ENCODE results near the gene PNCK.

Gene PNCK

DNA sequence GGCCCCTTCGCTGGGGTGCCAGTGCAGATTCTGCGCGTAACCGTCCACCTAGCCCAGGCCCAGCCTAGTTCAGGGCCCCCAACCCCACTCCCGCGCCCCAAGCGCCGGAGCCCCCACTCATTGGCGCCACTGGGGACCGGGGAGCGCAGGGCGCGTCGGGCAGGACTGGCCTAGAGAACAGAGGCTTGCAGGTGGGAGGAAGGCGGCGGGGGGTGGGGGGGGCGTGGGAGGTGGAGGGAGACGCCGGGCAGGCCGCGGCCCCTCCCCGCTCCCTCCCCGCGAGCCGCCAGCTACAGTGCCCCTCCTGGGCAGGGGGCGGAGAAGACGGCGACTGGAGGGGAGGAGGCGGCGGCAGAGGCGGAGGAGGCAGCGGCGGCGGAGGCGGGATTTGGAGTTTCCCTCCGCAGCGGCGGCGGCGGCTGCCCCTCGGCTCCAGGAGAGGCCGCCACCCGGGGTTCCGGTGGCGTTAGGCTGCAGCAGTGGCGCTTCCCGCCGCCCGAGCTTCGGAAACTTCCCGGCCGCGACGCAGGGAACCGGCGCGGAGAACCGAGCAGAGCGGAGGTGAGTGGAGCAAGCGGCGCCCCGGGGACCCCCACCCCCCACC, 31.5 kb downstream of the PNCK start:
- no peak for DNase-seq

DNA sequence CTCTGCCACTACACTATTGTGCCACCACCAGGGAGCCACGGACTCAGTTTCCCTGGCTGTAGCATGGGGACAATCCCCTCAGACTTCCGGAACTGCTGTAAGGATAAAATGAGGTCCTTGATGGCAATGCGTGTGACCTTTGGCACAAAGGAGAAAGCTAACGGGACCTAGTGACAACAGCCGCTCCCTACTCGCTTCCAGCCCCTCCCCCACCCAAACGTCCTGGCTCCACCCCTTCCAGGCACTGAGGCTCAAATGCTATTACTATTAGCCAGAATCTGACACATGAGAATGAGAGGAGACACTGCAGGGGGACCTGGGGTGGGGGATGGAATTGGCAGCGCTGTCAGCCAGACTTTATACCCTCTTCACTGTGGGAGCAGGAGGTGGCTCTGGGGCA, 32.0 kb downstream of the PNCK start:
- no peak for DNase-seq

DNA sequence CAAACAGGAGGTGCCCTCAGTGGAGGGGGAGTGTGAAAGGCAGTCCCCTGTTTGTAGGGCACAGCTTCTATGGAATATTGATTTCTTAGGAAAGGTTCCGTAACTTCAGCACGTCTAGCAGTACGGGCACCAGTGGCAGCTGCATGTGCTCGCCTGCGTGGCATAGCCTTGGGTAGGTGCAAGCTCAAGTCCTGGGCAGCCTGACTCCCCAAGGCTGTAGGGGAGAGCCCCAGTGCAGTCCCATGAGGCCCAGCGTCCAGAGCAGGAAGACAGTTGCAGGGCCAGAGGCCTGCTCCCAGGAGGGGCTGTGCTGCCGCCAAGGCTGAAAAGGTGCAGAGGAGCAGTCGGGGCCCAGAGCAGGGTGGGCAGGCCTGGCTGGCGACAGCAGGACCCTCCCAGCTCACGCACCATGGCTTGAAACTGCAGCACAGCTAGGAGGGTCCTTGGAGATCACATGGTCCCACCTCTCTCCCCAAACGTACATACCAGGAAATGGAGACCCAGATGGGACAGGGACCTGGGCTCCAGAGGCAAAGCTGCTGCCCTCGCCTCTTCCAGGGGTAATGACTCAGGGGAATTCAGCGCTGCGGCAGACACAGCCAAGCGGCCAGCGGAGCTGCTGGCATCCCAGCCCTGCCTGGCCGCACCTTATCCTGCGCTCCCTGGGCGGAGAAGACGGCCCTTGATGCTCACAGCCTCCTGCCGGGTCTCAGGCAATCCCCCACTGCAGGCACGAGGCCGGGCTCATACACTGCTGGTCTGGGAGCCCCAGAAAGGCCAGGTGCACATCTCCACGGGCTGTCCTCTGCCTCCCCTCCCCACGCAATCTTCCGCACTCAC, 32.7 kb downstream of the PNCK start:
- DNase-seq = no peak

DNA sequence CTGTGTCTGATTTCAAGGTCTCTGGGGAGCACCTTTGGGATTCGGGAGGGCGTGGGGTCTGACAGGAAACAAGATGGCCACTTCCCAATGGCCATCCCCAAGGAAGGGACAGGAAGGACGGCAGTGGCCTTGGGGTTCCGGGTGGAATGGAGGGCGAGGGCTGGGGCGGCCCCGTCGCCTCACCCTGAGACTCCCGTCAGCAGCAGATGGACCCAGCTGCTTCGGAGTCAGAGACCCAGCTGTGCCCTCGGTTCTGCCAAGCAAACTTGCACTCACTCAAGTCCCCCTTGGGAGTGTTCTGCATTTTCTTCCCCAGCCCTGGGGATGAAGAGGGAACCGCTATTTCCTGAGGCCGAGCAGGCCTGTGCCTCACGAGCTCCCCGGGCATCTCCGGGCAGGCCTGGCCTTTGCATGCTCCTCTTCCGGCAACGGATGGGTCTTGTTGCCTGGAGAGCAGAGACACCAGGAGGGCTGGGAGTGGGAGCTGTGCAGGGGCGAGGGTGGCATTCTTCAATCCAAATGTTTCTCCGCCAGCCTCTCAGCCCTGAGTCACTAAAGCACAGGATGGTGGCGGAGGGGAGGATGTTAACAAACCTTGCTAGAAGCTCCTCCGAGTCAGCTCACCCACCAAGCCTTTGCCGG, 33.4 kb downstream of the PNCK start:
- DNase-seq = peak in 1 of 58 donors; percentile 14

DNA sequence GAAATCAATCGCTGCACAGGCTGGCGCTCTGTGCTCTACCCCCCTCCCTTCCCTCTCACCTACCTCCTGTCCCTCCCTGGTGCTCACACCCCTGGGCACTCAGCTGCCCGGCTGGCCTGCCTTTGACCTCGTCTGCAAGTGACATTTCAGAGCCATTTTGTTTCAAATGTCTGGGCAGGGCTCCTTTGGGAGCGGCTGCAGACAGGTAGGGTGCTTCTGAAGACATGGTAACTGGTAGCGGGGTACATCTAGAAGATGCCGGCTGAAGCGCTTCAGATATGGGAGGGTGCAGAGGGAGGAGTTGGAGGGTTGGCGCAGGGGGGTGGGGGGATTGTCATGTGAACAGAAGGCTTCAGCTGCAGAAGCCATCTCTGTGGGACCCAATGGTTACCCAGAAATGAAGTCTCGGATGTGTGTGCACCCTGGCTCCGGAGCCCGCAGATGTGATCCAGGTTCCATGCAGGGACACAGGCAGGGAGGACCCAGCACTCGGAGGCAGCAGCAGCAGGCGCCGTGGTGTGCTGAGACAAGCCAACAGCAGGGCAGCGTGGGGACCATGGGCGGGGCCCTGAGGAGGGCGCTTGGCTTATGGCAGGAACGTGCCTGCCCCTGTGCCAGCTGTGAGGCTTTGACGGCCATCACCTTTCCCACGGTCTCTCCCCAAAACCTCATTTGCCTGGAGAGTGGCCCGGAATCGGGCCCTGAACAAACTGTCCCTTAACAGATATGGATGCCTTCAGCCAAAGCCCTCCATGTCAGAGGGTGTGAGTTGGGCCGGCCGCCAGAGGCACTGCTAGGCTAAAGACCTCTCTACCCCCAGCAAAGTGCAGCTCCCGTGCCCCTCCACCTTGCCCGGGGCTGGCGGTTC, 34.2 kb downstream of the PNCK start:
- no peak for DNase-seq

DNA sequence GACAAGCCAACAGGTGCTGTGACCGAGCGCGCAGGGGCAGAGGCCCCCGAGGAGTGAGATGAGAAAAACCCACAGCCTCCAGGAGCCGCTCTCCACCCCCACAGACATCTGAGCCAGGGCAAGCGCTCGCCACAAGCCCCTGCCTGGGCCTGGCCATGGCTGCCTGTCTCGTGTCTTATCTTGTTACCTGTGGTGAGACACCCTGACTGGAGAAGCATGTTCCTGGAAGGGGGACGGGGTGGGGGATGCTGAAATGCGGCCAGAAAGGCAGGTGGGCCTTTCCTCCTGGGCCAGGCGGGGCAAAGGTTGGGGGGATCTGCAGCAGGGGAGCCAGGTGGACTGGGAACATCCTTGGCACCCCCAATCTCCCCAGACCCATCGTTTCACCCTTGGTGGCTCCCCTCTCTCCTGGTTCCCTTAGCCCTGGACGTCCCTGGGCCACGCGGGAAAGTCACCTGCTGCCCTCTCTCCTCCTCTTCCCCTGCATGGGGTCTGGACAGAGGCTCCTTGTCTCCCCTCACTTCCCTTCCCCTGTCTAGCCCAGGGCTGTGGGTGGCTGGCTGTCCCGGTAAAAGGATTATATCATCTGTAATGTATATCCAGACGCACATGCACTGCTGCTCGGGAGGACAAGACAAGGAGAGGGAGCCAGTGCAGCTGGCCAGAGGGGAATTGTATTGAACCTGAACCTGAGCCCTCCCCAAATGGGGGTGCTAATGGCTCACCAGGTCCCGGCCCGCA, 35.0 kb downstream of the PNCK start:
- no peak for DNase-seq

DNA sequence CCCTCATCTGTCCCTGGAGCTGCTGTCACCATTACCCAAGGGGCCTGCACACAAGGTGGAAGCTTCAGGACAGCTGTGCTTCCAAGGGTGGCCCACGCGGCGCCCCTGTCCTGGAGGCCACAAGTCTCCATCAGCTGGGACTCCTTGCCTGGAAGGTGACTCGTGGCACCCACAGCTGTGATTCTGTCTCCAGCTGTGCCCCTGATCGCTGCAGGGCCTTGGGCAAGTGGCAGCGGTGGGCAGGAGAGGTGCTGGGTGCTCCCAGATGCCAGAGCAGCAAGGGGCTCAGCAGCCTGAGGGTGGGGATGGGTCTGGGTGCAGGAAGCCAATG, 35.6 kb downstream of the PNCK start:
- no peak for DNase-seq

DNA sequence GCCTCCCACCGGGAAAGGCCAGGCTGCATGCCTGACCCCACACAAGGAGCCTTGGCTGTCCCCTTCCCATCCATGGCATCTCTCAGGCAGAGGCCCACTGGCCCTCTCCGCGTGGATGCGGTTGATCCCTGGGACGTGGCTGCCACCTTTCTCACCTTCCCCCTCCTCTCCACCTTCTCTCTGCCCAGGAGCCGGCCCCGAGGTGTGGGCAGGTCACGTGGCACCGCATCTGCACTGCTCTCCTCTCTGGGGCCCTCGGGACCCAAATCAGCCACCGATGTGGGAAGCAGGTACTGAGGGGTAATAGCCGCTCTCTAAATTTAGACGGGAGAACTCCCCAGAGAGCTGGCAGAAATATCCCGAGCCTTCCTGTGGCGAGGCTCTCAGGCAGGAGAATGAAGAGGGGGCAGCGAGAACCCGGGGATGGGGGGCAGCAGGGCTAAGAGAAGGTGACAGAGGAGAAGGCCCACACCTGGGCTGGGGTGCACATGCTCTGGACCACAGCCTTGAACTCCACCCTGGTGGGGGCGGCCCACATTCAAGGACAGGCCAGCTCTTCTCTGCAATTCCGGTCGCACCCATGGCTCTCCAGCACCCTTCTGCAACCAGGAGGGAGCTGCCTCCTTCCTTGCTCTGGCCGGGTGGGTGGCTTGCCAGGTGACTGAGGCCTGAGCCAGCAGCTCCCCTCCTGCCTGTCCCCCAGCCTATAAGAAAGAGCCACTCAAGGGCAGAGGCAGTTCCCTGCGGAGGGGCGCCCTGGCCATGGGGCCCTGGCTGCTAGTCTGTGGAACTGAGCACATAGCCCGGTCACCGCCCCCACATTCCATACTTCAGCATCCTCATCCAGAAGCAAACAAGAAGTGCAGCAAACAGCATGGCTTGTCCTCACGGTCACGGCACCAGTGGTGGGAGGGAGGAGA, 36.2 kb downstream of the PNCK start:
- DNase-seq = no peak

DNA sequence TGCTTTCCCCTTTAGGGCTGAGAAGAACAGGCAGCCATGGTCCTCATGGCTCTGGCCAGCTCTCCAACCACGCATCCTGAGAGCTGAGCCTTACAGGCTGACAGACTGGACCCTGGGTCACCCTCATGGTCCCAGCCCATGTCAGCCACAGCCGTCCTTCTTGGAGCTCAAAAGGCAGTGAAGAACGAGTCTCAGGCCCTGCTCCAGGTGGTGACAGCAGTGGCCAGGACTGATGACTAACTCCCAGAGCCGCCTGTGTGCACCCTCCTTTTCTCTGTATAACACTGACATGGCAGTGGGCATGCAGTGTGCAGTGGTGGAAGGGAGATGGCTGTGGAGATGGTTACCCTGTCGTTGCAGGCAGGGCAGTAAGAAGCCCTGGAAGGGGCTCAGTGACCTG, 36.9 kb downstream of the PNCK start:
- no peak for DNase-seq

DNA sequence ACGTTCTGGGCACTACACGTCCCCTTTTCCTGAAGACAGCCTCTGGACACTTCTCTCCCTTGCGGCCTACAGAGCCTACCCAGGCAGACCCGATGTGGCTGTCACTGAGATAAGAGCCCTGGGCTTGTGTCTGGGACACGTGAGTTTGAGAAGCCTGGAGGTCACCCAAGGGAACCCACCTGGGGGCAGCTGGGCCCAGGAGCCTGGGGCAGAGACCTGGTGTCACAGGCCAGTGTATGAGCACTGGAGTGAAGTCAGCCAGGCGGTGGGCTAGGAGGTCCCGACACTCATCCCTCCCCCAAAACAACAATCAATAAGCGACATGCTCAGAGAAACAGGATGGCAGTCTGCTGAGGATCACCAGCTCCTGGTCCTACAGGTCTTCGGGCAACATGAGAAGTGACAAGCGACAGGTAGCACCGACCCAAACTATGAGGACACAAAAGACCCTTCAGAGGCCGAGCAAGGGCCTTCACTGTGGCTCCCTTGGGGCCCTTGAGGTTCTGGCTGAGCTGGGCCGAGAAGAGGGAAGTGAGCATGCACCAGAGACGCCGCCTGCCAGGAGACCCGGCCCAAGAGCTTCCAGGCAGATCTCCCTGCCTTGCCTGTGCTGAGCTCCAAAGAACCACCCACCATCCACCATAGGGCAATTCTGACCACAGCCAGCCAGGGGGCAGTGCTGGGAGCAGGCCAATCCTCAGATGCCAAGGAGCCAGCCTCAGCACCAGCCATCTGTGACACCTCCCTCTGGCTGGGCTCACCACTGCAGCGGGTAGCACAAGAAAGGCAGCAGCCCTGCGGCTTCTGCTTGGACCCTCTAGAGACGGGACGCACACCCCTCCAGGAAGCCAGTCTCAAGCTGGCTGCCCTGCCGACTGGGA, 37.6 kb downstream of the PNCK start:
- no peak for DNase-seq

DNA sequence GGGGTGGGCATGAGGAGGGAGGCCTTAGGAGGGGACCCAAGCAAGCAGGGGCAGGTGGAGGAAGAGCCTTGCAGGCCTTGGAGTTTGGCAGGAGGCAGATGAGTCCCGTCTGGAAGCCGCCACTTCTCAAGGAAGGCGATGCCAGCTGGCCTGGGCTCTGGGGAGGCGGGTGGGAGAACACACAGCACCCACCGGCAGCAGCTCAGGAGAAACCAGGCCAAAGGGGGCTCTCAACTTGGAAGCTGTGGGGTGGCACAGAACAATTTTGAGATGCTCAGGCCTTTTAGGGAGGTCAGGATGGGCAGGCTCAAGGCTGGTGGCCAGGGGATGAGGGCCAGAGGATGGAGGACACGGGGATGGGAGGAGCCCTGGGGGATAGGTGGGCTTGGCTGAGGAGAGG, 38.2 kb downstream of the PNCK start:
- DNase-seq = no peak

DNA sequence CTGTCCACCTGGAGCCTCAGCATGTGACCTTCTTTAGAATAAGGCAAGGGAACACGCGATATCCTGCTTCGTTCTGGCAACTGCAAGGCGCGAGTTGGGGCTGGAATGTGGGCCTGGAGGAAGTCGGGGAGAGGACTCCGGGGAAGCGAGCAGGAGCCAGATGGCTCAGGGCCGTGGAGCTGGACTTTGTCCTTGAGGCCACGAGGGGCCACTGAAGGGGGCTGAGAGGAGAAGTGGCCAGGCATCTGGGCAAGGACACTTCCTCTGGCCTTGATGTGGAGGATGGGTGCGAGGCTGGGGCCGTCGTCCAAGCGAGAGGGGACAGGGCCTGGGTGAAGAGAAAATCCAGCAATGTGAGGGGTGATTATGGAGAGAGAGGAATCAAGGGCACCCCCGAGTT, 38.8 kb downstream of the PNCK start:
- no peak for DNase-seq

DNA sequence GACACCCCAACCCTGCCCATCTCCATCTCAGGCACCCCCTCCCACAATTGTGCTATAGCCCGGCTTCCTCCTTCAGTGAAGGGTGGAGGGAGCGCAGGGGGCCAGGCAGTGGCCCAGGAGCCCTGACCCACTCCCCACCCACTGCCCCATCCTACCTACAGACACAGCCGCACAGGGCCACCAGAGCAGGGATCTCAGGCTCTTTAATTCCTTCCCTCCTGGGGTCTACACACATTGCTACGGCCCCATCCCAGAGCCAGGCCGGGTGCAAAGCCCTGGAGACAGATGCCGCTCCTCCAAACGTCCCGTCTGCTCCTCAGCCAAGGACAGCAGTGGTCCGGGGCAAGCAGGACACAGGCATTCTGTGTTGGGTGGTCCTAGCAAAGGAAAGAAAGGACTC, 39.4 kb downstream of the PNCK start:
- DNase-seq = no peak

DNA sequence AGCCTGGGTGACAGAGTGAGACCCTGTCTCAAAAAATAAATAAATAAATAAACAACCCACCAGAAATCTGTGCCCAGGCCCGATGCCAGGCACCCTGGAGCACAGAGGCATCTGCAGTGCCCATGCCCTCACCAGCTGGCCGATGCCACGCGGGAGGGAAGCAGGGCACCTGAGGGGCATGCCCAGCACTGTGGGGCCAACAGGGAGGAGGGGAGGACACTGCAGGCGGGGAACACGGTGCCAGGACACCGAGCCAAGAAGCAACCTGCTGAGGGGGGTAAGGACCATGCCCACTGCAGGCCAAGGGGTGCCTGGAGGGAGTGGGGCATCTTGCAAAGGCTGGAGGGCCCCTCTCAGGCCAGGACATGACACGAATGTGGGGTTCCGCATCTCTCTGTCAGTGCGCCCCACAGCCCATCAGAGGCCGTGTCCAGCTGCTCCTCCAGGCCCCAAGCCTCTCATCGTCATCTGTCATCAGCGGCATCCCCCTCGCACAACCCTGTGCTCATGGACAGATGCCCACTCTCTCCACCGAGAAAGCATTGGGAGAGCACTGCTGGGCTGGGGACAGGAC, 39.9 kb downstream of the PNCK start:
- DNase-seq = no peak

DNA sequence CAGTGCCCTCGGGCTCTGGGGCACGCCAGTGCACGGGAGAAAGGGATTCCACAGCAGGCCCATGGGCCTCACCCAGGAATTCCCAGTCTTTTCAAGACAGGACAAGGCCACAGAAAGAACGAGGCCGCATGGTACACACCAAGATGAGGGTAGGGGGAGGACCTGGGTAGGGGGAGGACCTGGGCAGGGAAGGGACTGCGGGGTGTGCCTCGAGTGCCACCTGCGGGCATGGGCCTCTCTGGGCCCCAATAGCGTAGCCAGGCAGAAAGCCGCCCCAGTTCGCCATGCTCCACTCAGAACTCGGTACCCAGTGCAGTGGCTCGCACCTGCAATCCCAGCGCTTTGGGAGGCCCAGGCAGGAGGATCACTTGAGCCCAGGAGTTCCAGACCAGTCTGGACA, 40.6 kb downstream of the PNCK start:
- no peak for DNase-seq

DNA sequence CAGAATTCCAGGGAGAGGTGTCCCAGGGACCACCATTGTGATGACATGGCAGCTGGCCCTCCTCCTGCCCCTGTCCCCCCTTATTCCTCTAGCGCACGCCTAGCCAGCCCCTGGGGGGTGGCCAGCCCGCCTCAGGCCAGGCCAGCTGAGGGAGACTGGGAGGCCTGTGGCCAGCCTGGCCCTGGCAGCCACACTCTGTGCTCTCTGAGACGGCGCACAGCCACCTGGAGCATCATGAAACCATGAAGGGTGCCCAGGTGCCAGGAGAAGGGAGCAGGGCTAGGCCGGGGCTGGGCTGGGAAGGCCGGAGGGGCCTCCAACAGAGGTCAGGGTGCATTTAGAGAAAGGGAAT, 41.0 kb downstream of the PNCK start:
- no peak for DNase-seq

DNA sequence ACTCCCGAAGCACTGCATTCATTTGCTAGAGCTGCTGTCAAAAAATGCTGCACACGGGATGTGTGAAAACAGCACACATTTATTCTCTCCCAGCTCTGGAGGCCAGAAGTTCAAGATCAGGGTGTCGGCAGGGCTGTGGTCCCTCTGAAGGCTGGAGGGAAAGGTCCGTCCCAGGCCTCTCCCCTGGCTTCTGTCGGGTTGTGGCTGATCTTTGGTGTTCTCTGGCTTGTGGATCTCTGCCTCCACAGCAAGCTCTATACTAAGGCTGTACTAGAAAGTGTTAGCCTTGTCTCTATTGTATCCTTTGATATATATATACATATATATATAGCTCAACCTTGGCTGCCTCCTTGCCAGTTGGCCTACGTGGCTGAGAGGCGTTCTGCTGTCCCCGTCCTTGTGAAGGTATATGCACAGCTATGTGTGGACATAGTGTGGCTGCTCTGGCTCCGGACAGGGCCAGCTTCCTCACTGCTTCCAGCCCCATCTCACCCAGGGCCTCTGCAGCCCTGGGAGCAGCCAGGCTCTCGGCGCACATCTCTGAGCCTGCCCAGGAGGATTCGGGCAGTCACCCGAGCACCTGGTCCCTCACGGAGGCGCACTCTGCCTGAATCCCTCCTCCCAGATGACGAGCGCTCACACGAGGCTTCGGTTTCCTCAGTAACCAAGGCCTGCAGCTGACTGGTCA, 41.6 kb downstream of the PNCK start:
- DNase-seq = no peak

DNA sequence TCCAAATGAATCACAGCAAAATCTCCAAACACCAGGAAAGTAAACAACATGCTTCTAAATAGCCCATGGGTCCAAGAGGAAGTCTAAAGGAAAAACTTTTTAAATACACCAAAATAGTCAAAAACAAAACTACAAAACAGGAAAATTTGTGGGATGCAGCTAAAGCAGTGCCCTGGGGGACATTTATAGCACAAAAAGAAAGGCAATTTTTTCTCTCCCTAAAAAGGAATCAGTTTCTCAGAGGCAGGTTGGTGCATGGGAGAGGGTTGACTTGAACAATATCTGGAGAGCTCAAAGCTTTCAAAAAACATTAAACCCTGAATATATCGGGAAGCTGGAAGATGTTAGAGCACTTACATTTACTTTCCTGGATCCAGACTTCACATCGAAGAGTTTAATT, 42.3 kb downstream of the PNCK start:
- DNase-seq = no peak
